ENCODE data around the gene SGK1.

DNA sequence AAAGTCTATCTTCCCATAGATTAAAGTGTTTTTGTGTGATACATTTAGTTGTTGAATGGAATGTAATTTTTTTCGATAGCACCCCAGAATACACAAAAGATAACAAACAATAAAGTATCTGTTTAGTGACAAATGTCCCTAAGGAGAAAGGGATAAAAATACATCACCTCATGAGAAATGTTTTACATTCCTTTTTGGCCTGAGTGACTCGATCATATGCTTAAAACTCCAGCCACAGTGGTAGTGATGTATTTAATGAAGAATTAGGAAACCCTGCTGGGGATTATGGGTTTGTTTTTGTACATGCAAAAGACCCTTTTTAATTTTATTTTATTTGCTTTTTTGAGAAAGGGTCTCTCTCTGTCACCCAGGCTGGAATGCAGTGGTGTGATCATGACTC lies 4.3 kb upstream of the SGK1 start:
- TF ChIP-seq SUZ12 (IDR thresholded peaks at IDR 0.05) (no peak), FOXM1 (IDR thresholded peaks at IDR 0.05; ENCODE audit: borderline replicate concordance) (no peak), ELF4 (IDR thresholded peaks at IDR 0.05) (no peak), SP1 (IDR thresholded peaks at IDR 0.05) (no peak), HDGF (IDR thresholded peaks at IDR 0.05; ENCODE audit: borderline replicate concordance) (no peak), BHLHE40 (IDR thresholded peaks at IDR 0.05; ENCODE audit: borderline replicate concordance) (no peak), FOXA1 (IDR thresholded peaks at IDR 0.05) (no peak), L3MBTL2 (conservative IDR thresholded peaks at IDR 0.05) (no peak), PKNOX1 (IDR thresholded peaks at IDR 0.05) (no peak), ARNT (IDR thresholded peaks at IDR 0.05) (no peak)

All from HEK293T (cell line).